ENCODE data around the gene NSMF. TPM values are rescaled to one million over a fixed set of nuclear protein-coding genes. Genes with fewer than 3 reads are reported as not detected.

Gene NSMF
- total and polyA plus RNA-seq, 2 of the 4 experiments (the other 2 are of a cell fraction): 7.7 to 40.9 TPM

DNA sequence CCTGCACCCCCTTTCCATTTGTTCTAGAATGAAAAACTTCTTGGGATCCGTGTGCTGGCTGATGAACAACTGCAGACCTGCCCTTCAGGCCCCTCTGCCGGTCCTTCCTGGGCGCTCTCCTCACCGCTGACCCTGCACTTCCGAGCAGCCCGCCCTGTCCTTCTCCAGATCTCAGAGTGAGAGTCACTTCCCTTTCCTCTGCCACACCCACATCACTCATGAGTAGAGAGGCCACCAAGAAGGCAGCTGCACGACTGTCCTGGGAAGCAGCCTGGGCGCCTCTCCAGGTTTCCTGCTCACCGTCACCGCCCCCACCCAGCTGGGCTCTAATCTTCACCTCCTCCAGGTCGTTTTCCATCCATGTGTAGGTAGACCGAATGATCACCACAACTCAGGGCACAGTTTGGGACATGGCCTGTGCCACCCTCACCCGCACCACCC lies 35.0 kb upstream of the NSMF start:
- CTCF ChIA-PET: no interaction called here
- in situ Hi-C loops (cut with MboI; ENCODE audit: low sequenced_read_pairs): no loop called here
- Histone ChIP-seq H4K5ac (ENCODE audit: low read depth, low read length) (no peak overlapping the region), H2BK5ac (ENCODE audit: low read depth, low read length, poor library complexity, severe bottlenecking) (no peak overlapping the region), H3K4ac (ENCODE audit: low read depth, low read length) (no peak overlapping the region), H2BK120ac (ENCODE audit: low read depth, low read length) (no peak overlapping the region), H3K36me3 (ENCODE audit: control insufficient read depth, insufficient read depth, low read length) (no peaks in the 10 kb centered on the region), H2BK15ac (ENCODE audit: low read depth, low read length) (no peak overlapping the region), H3K9me3 (ENCODE audit: control insufficient read depth, insufficient read depth, low read length) (peaks cover 4% of the 10 kb centered on the region; the same call in 1 of the 2 replicates), H3K23ac (ENCODE audit: low read depth, low read length) (no peak overlapping the region), H3K56ac (ENCODE audit: extremely low read depth, insufficient read depth, low read length) (no peak overlapping the region), H2BK20ac (ENCODE audit: low read depth, low read length) (no peak overlapping the region), H3K79me1 (ENCODE audit: low read depth in 1 of 2, low read length in 2 of 2) (no peaks in the 10 kb centered on the region), H2AK5ac (ENCODE audit: low read depth, low read length) (no peak overlapping the region), H3K14ac (replicated peaks; ENCODE audit: low read depth, low read length) (no peak overlapping the region), H4K8ac (ENCODE audit: low read depth in 2 of 2, low read length in 2 of 2) (no peak overlapping the region), H3K9ac (ENCODE audit: low read depth, low read length) (no peak overlapping the region), H2AK9ac (replicated peaks; ENCODE audit: low read depth, low read length, poor library complexity) (no peak overlapping the region), H3K27me3 (ENCODE audit: control insufficient read depth, insufficient read depth, low read length) (peaks cover 10% of the 10 kb centered on the region), H3K27ac (ENCODE audit: insufficient read depth, low read length) (no peak overlapping the region), H3K9me1 (ENCODE audit: insufficient read depth, low read length) (no peaks in the 10 kb centered on the region), H3K4me3 (ENCODE audit: insufficient read depth, low read depth, low read length) (no peak overlapping the region), H2AFZ (replicated peaks; ENCODE audit: low read length, poor library complexity) (peak overlapping the region; percentile 14), H4K91ac (ENCODE audit: insufficient read depth, low read depth, low read length) (no peak overlapping the region), H3K4me1 (ENCODE audit: control insufficient read depth, insufficient read depth, low read length) (no peaks in the 10 kb centered on the region), H4K20me1 (ENCODE audit: insufficient read depth, low read length) (no peaks in the 10 kb centered on the region), H3K18ac (ENCODE audit: low read depth, low read length) (no peak overlapping the region), H3K4me2 (ENCODE audit: low read depth, low read length) (no peak overlapping the region)
- no peak for ATAC-seq (ENCODE audit: low read depth)
- intact Hi-C loops (cut with micrococcal nuclease): no loop called here
- 91% methylated on average over 10 of the region's 13 CpGs; no CpG with 5 or more reads in 1 of the 2 experiments for WGBS, 2 experiments (ENCODE audit: extremely low coverage in 2 of 2, insufficient read length in 1 of 2)
- TF ChIP-seq MAFK (IDR thresholded peaks at IDR 0.05; ENCODE audit: low read depth, low read length): no peak
- TF ChIP-seq RCOR1 (IDR thresholded peaks at IDR 0.05; ENCODE audit: insufficient replicate concordance, low read length): no peak
- TF ChIP-seq CEBPB (IDR thresholded peaks at IDR 0.05; ENCODE audit: low read depth, low read length): no peak
- TF ChIP-seq, protein P1, sequence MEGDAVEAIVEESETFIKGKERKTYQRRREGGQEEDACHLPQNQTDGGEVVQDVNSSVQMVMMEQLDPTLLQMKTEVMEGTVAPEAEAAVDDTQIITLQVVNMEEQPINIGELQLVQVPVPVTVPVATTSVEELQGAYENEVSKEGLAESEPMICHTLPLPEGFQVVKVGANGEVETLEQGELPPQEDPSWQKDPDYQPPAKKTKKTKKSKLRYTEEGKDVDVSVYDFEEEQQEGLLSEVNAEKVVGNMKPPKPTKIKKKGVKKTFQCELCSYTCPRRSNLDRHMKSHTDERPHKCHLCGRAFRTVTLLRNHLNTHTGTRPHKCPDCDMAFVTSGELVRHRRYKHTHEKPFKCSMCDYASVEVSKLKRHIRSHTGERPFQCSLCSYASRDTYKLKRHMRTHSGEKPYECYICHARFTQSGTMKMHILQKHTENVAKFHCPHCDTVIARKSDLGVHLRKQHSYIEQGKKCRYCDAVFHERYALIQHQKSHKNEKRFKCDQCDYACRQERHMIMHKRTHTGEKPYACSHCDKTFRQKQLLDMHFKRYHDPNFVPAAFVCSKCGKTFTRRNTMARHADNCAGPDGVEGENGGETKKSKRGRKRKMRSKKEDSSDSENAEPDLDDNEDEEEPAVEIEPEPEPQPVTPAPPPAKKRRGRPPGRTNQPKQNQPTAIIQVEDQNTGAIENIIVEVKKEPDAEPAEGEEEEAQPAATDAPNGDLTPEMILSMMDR (conservative IDR thresholded peaks at IDR 0.05; ENCODE audit: low read depth, low read length): no peak
- TF ChIP-seq, protein P2, sequence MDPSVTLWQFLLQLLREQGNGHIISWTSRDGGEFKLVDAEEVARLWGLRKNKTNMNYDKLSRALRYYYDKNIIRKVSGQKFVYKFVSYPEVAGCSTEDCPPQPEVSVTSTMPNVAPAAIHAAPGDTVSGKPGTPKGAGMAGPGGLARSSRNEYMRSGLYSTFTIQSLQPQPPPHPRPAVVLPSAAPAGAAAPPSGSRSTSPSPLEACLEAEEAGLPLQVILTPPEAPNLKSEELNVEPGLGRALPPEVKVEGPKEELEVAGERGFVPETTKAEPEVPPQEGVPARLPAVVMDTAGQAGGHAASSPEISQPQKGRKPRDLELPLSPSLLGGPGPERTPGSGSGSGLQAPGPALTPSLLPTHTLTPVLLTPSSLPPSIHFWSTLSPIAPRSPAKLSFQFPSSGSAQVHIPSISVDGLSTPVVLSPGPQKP (IDR thresholded peaks at IDR 0.05; ENCODE audit: borderline replicate concordance, low read depth, low read length): no peak
- TF ChIP-seq SMC3 (IDR thresholded peaks at IDR 0.05; ENCODE audit: low read depth, low read length): no peak
- no peak for TF ChIP-seq MXI1 (IDR thresholded peaks at IDR 0.05; ENCODE audit: borderline replicate concordance, low read depth, low read length)
- no peak for TF ChIP-seq BHLHE40 (IDR thresholded peaks at IDR 0.05; ENCODE audit: low read depth, low read length)
- no peak for TF ChIP-seq RFX5 (IDR thresholded peaks at IDR 0.05; ENCODE audit: low read depth, low read length)
- TF ChIP-seq, protein P3, sequence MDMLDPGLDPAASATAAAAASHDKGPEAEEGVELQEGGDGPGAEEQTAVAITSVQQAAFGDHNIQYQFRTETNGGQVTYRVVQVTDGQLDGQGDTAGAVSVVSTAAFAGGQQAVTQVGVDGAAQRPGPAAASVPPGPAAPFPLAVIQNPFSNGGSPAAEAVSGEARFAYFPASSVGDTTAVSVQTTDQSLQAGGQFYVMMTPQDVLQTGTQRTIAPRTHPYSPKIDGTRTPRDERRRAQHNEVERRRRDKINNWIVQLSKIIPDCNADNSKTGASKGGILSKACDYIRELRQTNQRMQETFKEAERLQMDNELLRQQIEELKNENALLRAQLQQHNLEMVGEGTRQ (IDR thresholded peaks at IDR 0.05; ENCODE audit: low read depth, low read length): no peak
- no peak for TF ChIP-seq POLR2A (IDR thresholded peaks at IDR 0.05; ENCODE audit: low read depth, low read length)
- TF ChIP-seq RAD21 (IDR thresholded peaks at IDR 0.05; ENCODE audit: low read length): no peak
- TF ChIP-seq CHD1 (IDR thresholded peaks at IDR 0.05; ENCODE audit: low read depth, low read length): no peak
- TF ChIP-seq MAZ (IDR thresholded peaks at IDR 0.05; ENCODE audit: borderline replicate concordance, low read depth, low read length): no peak
- no peak for TF ChIP-seq NFE2L2 (IDR thresholded peaks at IDR 0.05; ENCODE audit: low read depth, low read length)
- no peak for DNase-seq
- dilution Hi-C loops (cut with HindIII; ENCODE audit: low sequenced_read_pairs, unreplicated experiment): no loop called here
- POLR2A ChIA-PET (ENCODE audit: unreplicated experiment): no interaction called here
- BruUV-seq (replicated peaks): no TSS peak

Data from IMR-90 (cell line).